NOMO-1 treated with DMSO at 0.1 percent for 48 hours (cell line): ENCODE results near the gene TRIM40.

Source experiments
- DNase-seq: peaks from one replicate; lab custom pipeline; 2025; ENCODE audit not compliant: unreplicated experiment; lab: John Stamatoyannopoulos, UW

The TRIM40 gene, protein sequence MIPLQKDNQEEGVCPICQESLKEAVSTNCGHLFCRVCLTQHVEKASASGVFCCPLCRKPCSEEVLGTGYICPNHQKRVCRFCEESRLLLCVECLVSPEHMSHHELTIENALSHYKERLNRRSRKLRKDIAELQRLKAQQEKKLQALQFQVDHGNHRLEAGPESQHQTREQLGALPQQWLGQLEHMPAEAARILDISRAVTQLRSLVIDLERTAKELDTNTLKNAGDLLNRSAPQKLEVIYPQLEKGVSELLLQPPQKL

DNA sequence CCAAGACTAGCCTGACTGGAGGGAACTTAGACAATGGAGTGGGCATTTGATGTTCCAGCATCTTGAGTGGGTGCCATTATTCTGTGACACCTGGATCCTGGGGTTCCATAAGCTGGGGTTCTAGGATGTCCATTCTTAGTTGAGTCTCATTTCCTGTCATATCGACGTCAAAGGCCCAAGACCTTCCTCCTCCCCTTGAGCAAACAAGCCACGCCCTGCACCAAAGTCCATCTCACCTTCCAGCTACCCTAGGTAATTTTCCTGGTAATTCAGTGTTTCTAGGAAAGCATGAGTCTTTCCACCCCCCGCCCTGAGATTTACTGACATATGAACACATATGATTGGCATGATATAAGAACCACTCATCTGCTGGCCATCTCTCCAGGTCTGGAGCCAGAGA, at the start of gene TRIM40:
TRIM40 (plus strand) TSS at position 384 of the 400 bp plus-strand sequence. CDS start 897 bp downstream, outside the sequence.
- DNase-seq = no peak

- no peak for DNase-seq
These were observed 48.1 kb upstream of the TRIM40 start for GRCh38 chr6:30087876-30088275.

- DNase-seq = no peak
These were observed 44.2 kb upstream of the TRIM40 start for GRCh38 chr6:30091577-30092381.

- no peak for DNase-seq
These were observed 42.9 kb upstream of the TRIM40 start for GRCh38 chr6:30092852-30093543.

GRCh38 chr6:30093951-30094661, 41.8 kb upstream of the TRIM40 start:
- DNase-seq = no peak

- DNase-seq = no peak
These were observed 39.1 kb upstream of the TRIM40 start for GRCh38 chr6:30096829-30097228.

GRCh38 chr6:30097902-30098768, 37.8 kb upstream of the TRIM40 start:
- no peak for DNase-seq

DNA sequence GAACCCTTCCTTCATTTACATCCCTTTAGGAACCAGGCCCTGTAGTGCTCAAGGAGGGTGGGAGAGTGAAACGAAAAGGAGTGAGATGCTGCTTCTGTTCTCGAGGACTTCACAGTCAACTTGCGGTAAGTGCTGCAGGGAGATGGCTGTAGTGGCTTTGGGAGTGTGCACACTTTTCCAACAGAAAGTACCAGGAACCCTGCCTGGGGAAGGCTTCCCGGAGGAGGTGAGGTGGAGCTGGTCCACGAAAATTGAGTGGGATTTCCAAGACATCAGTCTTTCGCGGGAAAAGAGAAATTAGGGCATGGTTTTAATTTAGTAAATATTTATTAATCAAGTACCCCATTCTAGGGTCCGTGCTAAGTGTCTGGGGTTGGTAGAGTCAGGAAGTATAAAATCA, 35.8 kb upstream of the TRIM40 start:
- DNase-seq = no peak

DNA sequence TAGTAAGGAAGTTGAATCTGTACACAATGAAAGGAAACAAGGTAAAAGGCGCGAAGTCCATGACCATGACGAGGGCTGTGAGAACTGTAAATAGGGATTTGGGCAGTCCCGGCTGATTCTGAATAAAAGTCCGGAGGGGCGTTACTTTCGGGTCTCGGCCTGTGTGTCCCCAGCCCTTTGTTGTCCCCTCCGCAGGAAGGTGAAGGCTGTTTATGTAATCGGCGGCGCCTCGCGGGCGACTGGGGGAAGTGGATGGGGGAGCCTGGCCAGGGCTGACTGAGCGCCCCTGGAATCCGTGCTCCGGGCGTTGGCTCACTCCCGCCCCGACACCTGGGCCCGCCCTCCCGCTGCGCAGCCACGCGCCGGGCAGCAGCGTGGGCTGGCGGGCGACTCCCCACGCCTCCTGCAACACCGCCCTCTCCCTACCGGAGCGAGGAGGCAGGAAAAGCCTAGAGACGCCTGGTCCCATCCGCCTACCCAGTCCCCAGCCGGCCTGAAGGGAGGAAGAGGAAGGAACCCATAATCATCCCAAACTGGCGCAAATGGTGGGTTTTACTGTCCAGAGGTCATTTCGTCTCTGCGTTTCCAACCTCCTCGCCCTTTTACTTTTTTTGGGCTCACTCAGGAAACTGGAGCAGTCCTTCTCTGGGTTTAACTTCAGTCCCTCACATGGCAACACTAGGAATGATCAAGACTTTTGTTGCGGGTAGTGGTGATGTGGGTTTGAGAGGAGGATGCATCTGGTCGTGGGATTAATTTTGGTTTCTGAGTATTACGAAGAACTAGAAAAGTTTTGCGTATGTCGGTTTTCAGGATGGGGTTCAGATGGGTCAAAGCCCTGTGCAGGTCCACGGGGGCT, 35.1 kb upstream of the TRIM40 start:
- DNase-seq = no peak

GRCh38 chr6:30101444-30102413, 34.2 kb upstream of the TRIM40 start:
- DNase-seq = peak; percentile 55

- no peak for DNase-seq
These were observed 33.4 kb upstream of the TRIM40 start for GRCh38 chr6:30102414-30102969.

DNA sequence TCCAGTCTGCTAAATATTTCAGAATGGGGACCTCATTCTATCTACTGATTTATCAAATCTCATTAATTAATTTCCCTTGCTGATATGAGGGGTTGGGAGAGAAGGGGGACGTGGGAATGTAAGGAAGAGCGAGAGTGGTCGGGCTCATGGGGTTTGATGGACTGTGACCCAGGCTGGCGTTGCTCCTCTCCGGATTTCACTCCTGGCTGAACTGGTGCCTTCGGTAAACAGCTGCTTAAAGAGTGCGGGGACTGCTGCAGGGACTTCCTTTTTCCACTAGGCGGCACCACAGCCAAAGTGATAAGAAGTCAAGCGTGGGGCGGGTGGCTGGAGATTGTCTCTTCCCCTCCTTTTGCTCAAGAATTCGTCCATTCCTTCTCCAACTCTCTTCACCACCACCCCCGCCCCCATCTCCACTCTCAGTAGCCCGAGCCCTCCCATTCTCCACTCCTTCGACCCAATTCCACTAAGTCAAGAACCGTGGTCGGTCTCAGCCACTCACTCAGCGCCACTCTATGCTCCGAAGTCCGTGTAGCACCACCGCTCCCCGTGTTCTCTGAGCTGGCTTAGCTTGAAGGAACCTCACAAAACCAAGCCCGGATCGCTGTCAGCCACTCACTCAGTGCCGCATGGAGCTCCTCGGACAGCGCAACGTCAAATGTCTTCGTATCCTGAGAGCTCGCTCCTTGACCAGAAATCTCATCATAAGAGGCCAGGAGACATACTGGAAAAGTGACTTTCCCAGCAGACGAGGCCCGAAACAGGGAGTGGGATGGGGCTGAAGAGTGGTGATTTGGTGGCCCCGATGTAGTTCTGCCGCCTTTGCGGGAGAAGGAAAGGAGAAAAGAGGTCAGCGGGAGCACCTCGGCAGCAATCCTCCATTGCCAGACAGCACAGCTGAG, 32.7 kb upstream of the TRIM40 start:
- DNase-seq = peak; percentile 88

GRCh38 chr6:30103872-30104179, 32.1 kb upstream of the TRIM40 start:
- DNase-seq = no peak

DNA sequence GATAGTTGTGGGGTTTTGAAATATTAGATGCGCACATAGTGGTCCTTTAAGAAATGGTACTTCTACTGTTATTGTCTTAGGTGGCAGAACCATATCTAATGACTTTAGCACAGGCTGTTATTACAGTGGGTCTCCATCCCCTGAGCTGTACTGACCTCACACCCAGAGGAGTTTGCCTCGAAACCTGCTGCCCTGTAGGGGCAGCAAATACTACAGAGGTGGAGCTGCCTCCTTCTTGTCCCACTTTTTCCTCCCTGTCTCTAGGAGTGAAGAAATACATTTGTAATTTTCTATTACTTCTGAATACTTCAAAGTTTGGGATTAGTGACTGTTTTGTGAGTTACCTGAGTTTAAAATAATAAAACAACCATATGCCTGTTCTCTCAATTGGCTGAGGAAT, 31.3 kb upstream of the TRIM40 start:
- no peak for DNase-seq

GRCh38 chr6:30111266-30111856, 24.6 kb upstream of the TRIM40 start:
- no peak for DNase-seq

DNA sequence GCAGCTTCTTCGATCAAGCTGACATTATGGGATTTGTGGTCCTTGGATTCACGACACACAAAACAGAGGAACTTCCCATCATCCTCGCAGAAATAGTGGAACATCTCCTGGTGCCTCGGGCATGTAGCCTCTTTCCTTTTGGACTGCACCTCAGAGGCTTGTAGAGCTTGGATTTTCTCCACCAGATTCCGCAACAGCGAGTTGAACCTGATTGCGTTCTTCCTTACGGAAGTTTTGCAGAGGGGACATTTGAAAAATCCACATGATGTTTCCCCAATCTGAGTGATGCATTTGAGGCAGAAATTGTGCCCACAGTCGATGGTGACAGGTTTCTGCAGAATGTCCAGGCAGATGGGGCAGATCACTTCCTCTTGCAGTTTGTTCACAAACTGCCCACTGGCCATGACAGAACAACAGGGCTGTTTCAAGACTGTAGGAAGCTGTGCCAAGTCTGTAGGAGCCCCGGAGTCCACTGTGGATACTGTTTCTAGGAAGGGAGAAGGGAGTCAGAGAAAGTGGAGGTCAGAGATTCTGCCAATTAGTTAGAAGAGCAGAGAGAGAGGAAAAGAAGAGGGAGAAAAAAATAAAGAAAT, 23.4 kb upstream of the TRIM40 start:
- DNase-seq = no peak
